Activated CD4-positive, alpha-beta T cell treated with anti-CD3 and anti-CD28 coated beads, Interleukin-2, Interleukin-6, amounts not matched to agents 100 ng/mL and 50 ng/mL, durations not matched to agents 16 hours and 8 hours (primary cell): ENCODE measurements around the gene ANXA7.
"Not testable (repeated sequence)": the region's sequence is repeated elsewhere in the genome, so short reads cannot be mapped to it uniquely, and the experiment has no call there.

ENCODE experiments used
- DNase-seq: peaks from one replicate; pipeline ENCODE4 v3.0.0-alpha.2; 2020

Gene ANXA7

GRCh38 chr10:73338801-73339368 is 75.0 kb downstream of the ANXA7 start:
- DNase-seq, result no peak

GRCh38 chr10:73333202-73333601 is 80.7 kb downstream of the ANXA7 start:
- DNase-seq, result no peak

GRCh38 chr10:73332379-73332778 is 81.5 kb downstream of the ANXA7 start:
- no peak for DNase-seq

GRCh38 chr10:73328523-73328922 is 85.3 kb downstream of the ANXA7 start:
- DNase-seq, result not testable (repeated sequence)

- not testable (repeated sequence) for DNase-seq
Measured at GRCh38 chr10:73325290-73325689, 88.6 kb downstream of the ANXA7 start.
